WI38 (cell line): ENCODE results near the gene SPOUT1.

Experiments used
- H3K4me3 ChIP-seq: 2 replicates; pipeline ENCODE4 v1.5.1; 2011; ENCODE audit warnings: low read depth, mild to moderate bottlenecking, control low read depth, low read length
- TF ChIP-seq, protein P1 (sequence below): IDR thresholded peaks from 2 replicates; pipeline ENCODE4 v1.5.1; 2012; ENCODE audit warnings: low read depth, mild to moderate bottlenecking, control low read depth, low read length

Gene SPOUT1

GRCh38 chr9:128841694-128842492 lies 12.3 kb upstream of the SPOUT1 start:
- H3K4me3 ChIP-seq: no peak overlapping the region
- TF ChIP-seq, protein P1, sequence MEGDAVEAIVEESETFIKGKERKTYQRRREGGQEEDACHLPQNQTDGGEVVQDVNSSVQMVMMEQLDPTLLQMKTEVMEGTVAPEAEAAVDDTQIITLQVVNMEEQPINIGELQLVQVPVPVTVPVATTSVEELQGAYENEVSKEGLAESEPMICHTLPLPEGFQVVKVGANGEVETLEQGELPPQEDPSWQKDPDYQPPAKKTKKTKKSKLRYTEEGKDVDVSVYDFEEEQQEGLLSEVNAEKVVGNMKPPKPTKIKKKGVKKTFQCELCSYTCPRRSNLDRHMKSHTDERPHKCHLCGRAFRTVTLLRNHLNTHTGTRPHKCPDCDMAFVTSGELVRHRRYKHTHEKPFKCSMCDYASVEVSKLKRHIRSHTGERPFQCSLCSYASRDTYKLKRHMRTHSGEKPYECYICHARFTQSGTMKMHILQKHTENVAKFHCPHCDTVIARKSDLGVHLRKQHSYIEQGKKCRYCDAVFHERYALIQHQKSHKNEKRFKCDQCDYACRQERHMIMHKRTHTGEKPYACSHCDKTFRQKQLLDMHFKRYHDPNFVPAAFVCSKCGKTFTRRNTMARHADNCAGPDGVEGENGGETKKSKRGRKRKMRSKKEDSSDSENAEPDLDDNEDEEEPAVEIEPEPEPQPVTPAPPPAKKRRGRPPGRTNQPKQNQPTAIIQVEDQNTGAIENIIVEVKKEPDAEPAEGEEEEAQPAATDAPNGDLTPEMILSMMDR: no peak

DNA sequence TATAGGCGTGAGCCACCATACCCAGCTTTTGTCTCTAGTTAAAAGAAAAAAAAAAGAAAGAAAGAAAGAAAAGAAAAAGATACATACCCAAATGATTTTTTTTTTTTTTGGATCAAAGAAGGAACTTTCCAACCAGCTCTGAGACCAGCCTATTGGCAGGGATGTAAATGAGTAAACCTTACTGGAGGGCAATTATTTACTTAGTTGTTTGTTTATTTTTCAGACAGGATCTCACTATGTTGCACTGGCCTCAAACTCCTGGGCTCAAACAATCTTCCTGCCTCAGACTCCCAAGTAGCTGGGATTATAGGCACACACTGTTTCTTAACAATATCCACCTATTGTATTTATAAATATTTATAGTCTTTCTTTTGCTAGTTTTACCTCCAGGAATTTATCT lies 10.9 kb upstream of the SPOUT1 start:
- TF ChIP-seq, protein P1: no peak

DNA sequence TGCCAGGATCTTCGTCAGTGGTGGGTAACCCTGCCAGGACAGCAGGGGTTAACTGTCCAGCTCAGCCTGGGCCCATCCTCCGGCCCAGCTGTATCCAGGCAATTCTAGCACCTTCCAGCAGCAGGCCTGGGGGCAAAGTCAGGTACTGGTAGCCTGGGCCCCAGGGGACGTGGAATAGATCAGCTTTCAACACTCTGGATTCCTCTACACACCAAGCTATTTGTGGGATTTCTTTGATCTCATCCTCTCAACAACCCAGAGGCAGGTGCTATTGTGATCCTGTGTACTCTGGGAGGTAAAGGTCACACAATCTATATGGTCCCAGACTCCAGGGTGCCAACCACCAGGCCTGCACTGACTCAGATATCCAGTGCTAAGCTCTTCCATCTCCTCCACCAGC lies 8.7 kb upstream of the SPOUT1 start:
- TF ChIP-seq, protein P1: no peak
- H3K4me3 ChIP-seq: no peak overlapping the region

More for the DNA sequence above, 10.9 kb upstream of the SPOUT1 start:
- no peak overlapping the region for H3K4me3 ChIP-seq

- TF ChIP-seq, protein P1: no peak
- H3K4me3 ChIP-seq: no peak overlapping the region
Measured at GRCh38 chr9:128836509-128837145, 7.0 kb upstream of the SPOUT1 start.

DNA sequence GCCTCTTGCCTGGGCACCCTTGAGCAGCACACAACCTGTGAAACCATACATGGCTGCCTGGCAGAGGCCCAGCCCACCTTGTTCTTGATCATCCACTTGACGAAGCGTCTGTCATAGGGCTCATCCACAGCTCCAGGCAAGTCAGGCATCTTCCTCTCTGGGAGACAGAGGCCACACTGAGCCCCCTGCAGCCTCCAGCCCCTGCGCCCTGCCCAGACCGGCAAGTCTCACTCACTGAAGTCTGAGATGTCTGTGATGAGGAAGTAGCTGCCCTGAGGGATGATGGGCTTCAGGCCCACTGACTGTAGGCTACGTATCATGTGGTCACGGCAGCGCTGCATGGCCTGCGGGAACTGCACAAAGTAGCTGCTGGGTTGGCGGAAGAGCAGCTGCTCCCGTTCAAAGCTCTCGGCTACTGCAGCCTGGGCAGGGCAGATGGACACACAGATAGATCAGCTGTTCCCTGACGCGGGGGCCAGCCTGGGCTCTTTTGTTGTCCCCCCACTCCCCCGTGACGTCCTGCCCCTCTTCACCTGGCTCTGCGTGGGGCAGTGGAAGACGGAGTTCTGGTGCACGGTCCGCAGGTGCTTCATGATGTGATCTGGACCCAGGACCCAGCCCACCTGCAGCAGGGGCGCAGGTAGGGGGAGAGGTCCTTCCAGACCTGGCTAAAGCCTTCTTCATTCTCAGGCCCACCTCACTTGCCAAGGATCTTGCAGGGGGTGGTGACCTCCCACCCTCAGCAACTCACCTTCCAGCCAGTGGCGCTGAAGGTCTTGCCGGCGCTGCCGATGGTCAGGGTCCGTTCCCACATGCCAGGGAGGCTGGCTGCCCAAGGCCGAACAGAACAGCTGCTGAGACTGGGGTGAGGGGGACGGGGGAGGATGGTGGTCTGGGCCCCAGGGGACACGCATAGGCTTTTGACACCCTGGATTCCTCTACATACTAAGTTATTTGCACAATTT lies 5.9 kb upstream of the SPOUT1 start:
- H3K4me3 ChIP-seq: no peak overlapping the region
- TF ChIP-seq, protein P1: no peak

DNA sequence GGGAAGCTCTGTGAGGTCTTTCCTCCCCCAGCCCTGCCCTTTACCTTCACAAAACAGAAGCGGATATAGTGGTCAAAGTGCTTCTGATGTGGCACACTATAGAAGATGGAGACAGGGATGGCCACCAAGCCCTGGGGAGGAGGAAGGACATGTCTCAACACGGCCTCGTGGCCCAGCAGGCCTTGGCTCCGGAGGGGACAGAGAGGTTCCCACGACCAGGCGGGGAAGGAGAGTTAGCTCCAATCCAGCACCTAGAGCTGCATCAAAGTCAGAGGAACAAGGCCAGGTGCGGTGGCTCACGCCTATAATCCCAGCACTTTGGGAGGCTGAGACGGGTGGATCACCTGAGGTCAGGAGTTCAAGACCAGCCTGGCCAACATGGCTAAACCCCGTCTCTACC lies 4.1 kb upstream of the SPOUT1 start:
- TF ChIP-seq, protein P1: no peak
- no peak overlapping the region for H3K4me3 ChIP-seq
